HG03025 (cell line): Measurements from ENCODE around the gene KNL1.
"Not testable (repeated sequence)": the region's sequence is repeated elsewhere in the genome, so short reads cannot be mapped to it uniquely, and the experiment has no call there.

ENCODE experiments used
- ATAC-seq: cut with Tn5 transposase; IDR thresholded peaks from one replicate; pipeline ENCODE4 v1.9.1; 2021; ENCODE audit warnings: mild to moderate bottlenecking, moderate library complexity; ENCODE audit not compliant: unreplicated experiment, low FRiP score

Gene KNL1

GRCh38 chr15:40578892-40579291 lies 15.2 kb upstream of the KNL1 start:
- ATAC-seq, result no peak

DNA sequence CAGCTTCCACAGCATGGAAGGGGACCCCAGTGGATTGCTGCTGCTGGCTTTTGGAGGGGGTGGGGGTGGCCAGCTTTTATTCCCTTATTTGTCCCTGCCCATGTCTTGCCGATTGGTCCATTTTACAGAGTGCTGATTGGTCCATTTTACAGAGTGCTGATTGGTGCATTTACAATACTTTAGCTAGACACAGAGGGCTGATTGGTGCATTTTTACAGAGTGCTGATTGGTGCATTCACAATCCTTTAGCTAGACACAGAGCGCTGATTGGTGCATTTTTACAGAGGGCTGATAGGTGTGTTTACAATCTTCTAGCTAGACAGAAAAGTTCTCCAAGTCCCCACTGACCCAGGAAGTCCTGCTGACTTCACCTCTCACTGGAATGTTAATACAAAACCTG lies 12.3 kb upstream of the KNL1 start:
- ATAC-seq, result not testable (repeated sequence)

DNA sequence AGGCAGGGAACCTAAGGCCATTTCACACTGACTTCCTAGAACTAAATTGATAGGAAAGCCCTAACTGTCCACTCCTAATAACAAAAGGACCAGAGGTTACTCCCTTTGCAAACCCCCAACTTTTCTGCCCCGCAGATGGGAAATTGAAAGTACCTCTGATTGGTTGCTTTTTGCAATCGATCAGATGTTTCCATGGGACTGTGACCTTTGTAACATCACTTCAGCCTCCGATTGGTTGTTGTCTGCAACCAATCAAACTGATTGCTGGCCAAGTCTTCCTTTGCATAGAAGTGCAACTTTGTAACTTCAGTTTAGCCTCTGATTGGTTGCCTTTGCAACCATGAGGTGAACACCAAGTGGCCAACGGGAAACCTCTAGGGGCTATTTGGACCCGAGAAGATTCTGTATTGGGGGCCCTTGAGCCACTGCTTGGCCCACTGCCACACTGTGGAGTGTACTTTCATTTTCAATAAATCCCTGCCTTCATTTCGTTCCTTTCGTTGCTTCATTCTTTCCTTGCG lies 11.3 kb upstream of the KNL1 start:
- no peak for ATAC-seq

DNA sequence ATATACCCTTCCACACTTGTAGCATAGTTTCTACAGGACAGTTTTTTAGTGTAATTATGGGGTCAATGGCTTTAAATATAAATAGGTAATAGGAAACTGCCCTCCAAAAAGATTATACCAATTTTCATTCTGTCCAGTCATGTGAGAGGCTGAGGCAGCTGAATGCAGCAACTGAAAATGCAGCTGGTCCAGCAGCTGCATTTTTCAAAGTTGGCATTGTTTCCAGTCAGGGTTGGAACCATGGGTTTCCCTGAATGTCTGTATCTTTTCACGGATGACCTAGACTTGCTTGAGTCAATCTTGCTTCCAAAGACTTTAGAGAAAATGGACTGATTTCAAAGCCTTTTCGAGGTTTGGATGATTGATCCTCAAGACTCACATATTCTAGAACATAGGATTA lies 9.9 kb upstream of the KNL1 start:
- ATAC-seq, result no peak

GRCh38 chr15:40590667-40591050 lies 3.4 kb upstream of the KNL1 start:
- ATAC-seq, result no peak

GRCh38 chr15:40591389-40591788 lies 2.7 kb upstream of the KNL1 start:
- no peak for ATAC-seq

GRCh38 chr15:40593165-40593564 lies 884 bp upstream of the KNL1 start:
- ATAC-seq, result no peak

DNA sequence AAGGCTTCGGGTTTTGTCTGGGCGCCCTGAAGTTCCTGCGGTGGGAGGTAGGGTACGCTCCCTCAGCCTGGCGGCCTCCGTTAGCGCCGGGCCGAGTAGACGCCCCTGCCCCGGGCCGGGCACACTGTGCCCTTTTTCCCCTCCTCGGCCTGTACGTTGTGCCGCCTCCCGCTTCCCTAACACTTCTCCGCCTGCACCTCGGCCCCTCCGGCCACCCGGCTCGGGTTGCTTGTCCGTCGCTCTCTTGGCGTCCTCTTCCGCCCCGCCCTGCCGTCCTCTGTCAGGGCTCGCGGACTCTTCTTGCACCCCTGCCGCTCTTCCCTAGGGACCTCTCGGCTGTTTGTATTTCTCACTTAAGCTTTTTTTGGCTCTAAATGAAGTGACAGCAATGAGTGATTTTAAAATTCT lies 384 bp downstream of the KNL1 start:
- peak; percentile 38 for ATAC-seq

DNA sequence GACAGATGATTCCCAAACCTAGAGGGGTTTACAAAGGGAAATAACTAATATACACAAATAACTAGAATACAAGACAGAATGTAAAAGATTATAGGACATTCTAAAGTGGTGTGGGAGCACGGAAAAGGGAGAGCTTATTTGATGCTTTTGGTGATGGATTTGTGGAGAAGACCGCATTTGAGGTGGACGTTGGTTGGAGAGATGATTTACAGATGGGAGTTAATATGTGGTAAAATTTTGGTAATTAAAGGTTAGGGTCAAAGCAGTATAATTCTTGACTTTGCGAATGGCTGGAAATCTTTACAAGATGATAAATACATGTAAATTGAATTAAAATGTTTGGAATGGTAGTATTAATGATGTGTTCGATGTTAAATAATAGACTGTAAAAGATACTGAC lies 1.2 kb downstream of the KNL1 start:
- ATAC-seq, result no peak

- ATAC-seq, result no peak
Observed at GRCh38 chr15:40595773-40596172, 1.7 kb downstream of the KNL1 start.

DNA sequence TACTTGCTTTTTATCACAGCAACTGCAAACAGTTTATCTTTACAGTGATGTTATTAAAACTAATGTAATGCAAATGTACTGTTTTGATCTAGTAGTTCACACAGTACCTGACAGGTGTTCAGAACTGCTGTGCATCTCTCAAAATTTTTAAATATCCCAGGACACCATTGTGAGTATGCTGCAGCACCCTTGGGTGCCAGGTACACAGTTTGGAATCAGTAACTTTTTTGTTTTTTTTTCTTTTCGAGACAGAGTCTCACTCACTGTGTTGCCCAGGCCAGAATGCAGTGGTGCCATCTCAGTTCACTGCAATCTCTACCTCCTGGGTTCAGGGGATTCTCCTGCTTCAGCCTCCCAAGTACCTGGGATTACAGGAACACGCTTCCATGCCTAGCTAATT lies 3.0 kb downstream of the KNL1 start:
- ATAC-seq, result no peak

DNA sequence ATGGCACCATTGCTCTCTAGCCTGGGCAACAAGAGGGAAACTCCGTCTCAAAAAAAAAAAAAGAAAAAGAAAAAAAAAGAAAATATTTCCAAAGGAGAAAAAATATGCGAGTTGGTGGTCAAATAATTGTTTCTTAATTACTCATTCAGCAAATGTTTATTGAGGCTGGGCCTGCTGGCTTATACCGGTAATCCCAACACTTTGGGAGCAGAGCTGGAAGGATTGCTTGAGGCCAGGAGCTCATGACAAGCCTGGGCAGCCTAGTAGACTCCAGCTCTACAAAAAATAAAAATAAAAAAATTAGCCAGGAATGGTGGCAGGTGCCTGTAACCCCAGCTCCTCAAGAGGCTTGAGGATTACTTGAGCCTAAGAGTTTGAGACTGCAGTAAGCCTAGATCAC lies 4.1 kb downstream of the KNL1 start:
- no peak for ATAC-seq

GRCh38 chr15:40598672-40599071 lies 4.6 kb downstream of the KNL1 start:
- no peak for ATAC-seq

DNA sequence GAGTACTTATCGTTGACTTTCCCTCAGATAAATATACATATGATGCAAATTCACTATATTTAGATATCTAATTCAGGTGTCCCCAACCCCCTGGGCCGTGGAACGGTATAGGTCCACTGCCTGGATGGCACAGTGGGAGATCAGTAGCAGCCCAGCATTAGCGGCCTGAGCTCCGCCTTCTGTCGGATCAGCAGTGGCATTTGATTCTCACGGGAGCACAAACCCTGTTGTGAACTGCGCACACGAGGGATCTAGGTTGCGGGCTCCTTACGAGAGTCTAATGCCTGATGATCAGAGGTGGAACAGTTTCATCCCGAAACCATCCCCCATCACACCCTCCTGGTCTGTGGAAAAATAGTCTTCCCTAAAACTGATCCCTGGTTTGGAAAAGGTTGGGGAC lies 6.9 kb downstream of the KNL1 start:
- no peak for ATAC-seq

- no peak for ATAC-seq
Observed at GRCh38 chr15:40603935-40604334, 9.9 kb downstream of the KNL1 start.

GRCh38 chr15:40613080-40613479 lies 19.0 kb downstream of the KNL1 start:
- ATAC-seq, result no peak

DNA sequence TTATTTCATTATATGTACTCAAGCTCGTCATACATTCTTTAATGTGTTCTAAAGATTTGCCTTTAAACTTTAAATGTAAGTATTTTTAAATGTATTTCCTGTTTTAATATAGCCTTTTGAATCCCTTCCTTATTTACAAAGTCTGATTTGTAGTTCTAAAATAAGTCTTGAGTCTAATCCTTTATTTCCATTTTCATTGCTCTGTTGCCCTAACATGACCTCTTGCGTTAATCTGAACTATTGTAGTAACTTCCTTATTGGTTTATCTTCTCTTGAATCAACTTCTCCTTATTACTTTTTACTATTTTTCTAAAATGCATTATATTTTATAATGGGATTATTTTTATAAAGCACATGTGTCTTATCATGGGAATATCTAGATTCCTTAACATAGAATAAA lies 24.0 kb downstream of the KNL1 start:
- ATAC-seq, result no peak

DNA sequence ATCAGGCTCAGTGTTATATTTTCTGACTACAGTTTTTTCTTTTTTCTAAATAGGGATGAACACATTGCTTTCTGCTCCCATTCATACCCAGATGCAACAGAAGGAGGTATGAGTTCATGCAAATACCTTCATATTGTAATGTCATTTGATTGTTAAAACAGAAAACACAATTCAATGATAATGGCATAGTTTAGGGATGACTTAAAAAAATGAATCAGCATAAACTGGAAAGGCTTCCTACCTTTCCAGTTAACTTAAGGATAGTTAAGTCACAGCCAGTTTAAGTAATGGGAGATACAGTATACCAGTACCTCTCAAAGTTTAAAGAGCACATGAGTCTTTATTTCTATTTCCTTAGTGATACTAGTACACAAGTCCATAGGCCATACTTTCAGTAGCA lies 24.9 kb downstream of the KNL1 start:
- no peak for ATAC-seq

- ATAC-seq, result no peak
Observed at GRCh38 chr15:40623361-40623760, 29.3 kb downstream of the KNL1 start.

GRCh38 chr15:40630313-40630712 lies 36.3 kb downstream of the KNL1 start:
- ATAC-seq, result no peak

GRCh38 chr15:40633178-40633577 lies 39.1 kb downstream of the KNL1 start:
- ATAC-seq, result no peak

DNA sequence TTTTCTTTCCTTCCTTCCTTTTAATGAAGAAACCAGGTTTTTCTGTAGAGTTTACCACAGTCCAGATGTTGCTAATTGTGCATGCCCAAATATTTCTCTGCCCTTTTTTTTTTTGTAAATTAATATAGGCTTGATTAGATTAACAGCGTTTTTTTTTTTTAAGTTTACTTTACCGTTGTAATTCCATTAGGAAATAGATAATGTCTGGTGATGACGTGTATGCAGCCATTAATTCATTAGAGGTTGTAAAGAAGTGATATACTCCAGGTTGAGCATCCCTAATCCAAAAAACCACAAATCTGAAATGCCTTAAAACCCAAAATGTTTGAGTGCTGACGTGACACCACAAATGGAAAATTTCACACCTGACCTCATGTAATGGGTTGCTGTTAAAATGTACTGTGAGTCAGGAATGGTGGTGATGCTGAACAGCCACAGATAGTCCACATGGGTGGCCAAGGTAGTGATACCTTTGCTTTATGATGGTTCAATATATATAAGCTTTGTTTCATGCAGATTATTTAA lies 43.2 kb downstream of the KNL1 start:
- no peak for ATAC-seq

DNA sequence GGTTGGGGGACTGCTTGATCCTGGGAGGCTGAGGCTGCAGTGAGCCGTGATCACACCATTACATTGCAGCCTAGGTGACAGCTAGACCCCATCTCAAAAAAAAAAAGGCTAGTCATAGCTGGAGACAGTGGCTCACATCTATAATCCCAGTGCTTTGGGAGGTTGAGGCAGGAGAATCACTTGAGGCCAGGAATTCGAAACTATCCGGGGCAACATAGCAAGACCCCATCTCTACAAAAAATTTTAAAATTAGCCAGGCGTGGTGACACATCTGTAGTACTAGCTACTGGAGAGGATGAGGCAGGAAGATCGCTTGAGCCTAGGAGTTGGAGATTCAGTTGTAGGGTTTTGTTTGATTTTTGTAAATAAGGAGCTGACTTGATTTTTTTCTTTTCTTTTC lies 45.6 kb downstream of the KNL1 start:
- ATAC-seq, result no peak
